CD14-positive monocyte (primary cell): ENCODE measurements around the gene ARHGAP10. TPM values are rescaled to one million over a fixed set of nuclear protein-coding genes. Genes with fewer than 3 reads are reported as not detected.

ENCODE experiments used
- DNase-seq, 3 donors: peaks; one replicate each; pipeline ENCODE4 v3.0.0-alpha.2; 2011 to 2022
- H2AFZ ChIP-seq: 2 replicates; pipeline ENCODE4 v1.6.0; 2012; ENCODE audit warnings: mild to moderate bottlenecking, low read depth, low read length, inconsistent platforms; ENCODE audit not compliant: insufficient read depth, poor library complexity, severe bottlenecking
- H3K27ac ChIP-seq, 2 donors: 1 replicate in 1 of 2; 2 replicates in 1 of 2; pipeline ENCODE4 v1.5.1; 2012 to 2013; ENCODE audit warnings: low read length in 2 of 2, control low read depth in 1 of 2, inconsistent platforms in 1 of 2, low read depth in 1 of 2, mild to moderate bottlenecking in 1 of 2
- H3K27me3 ChIP-seq, 2 donors: one replicate each; pipeline versions ENCODE4 v1.6.0 to v1.6.1; 2011 to 2013; ENCODE audit warnings: low read length in 2 of 2; ENCODE audit not compliant: control insufficient read depth in 2 of 2, insufficient read depth in 2 of 2
- H3K36me3 ChIP-seq, 2 donors: replicated peaks in 1 of 2; 1 replicate in 1 of 2; 2 replicates in 1 of 2; pipeline versions ENCODE4 v1.5.1 to v1.6.1; 2012 to 2013; ENCODE audit warnings: low read length in 2 of 2, control low read depth in 1 of 2, inconsistent platforms in 1 of 2, mild to moderate bottlenecking in 1 of 2; ENCODE audit not compliant: insufficient read depth in 2 of 2, control insufficient read depth in 1 of 2
- H3K4me1 ChIP-seq, 2 donors: 1 replicate in 1 of 2; 2 replicates in 1 of 2; pipeline versions ENCODE4 v1.5.1 to v1.6.1; 2012 to 2013; ENCODE audit warnings: low read length in 2 of 2, control low read depth in 1 of 2, inconsistent platforms in 1 of 2, mild to moderate bottlenecking in 1 of 2, moderate library complexity in 1 of 2; ENCODE audit not compliant: insufficient read depth in 2 of 2, control insufficient read depth in 1 of 2
- H3K4me2 ChIP-seq: replicated peaks from 2 replicates; pipeline ENCODE3; 2012; ENCODE audit warnings: low read length, moderate library complexity, mild to moderate bottlenecking; ENCODE audit not compliant: poor library complexity, severe bottlenecking; ENCODE audit errors: extremely low read depth
- H3K4me3 ChIP-seq, 3 experiments: fragments of 200-600 bp in 1 of 3; sonication (generic) in 1 of 3; replicated peaks in 1 of 3; 1 replicate in 2 of 3; 2 replicates in 1 of 3; pipeline ENCODE4 v1.5.1; 2011 to 2013; ENCODE audit warnings: low read length in 3 of 3, mild to moderate bottlenecking in 3 of 3, control low read depth in 2 of 3, low read depth in 2 of 3, inconsistent platforms in 1 of 3, moderate library complexity in 1 of 3
- H3K79me2 ChIP-seq: 2 replicates; pipeline ENCODE4 v1.6.0; 2012; ENCODE audit warnings: mild to moderate bottlenecking, control low read depth, inconsistent platforms, low read length, moderate library complexity; ENCODE audit not compliant: insufficient read depth
- H3K9ac ChIP-seq: 2 replicates; pipeline ENCODE4 v1.6.0; 2017; ENCODE audit warnings: low read length, mild to moderate bottlenecking; ENCODE audit not compliant: insufficient read depth, poor library complexity, severe bottlenecking
- H3K9me3 ChIP-seq, 2 donors: replicated peaks in 1 of 2; 1 replicate in 1 of 2; 2 replicates in 1 of 2; pipeline versions ENCODE4 v1.5.1 to v1.6.1; 2012 to 2013; ENCODE audit warnings: low read length in 2 of 2, control low read depth in 1 of 2; ENCODE audit not compliant: control insufficient read depth in 1 of 2, insufficient read depth in 1 of 2
- H4K20me1 ChIP-seq: 2 replicates; pipeline ENCODE4 v1.6.0; 2012; ENCODE audit warnings: mild to moderate bottlenecking, low read length, control low read depth, moderate library complexity; ENCODE audit not compliant: insufficient read depth
- H3K27ac Mint-ChIP-seq, 7 donors: one replicate each; pipeline ENCODE4 v1.8.0; 2020; ENCODE audit warnings: mild to moderate bottlenecking in 7 of 7, mixed read lengths in 7 of 7, moderate library complexity in 6 of 7, inconsistent platforms in 2 of 7
- H3K27me3 Mint-ChIP-seq, 3 donors: one replicate each; pipeline ENCODE4 v1.8.0; 2021 to 2022; ENCODE audit warnings: low read depth in 3 of 3, mild to moderate bottlenecking in 3 of 3, mixed read lengths in 3 of 3, moderate library complexity in 3 of 3, inconsistent platforms in 1 of 3
- H3K36me3 Mint-ChIP-seq, 2 donors: one replicate each; pipeline ENCODE4 v1.8.0; 2020; ENCODE audit warnings: mixed read lengths in 2 of 2, inconsistent platforms in 1 of 2, mild to moderate bottlenecking in 1 of 2
- H3K4me1 Mint-ChIP-seq: one replicate; pipeline ENCODE4 v1.8.0; 2020; ENCODE audit warnings: mild to moderate bottlenecking, mixed read lengths
- H3K4me3 Mint-ChIP-seq, 2 donors: one replicate each; pipeline ENCODE4 v1.8.0; 2020; ENCODE audit warnings: mild to moderate bottlenecking in 2 of 2, mixed read lengths in 2 of 2, moderate library complexity in 1 of 2
- H3K9me3 Mint-ChIP-seq, 7 donors: one replicate each; pipeline ENCODE4 v1.8.0; 2020 to 2022; ENCODE audit warnings: mixed read lengths in 7 of 7, mild to moderate bottlenecking in 6 of 7, moderate library complexity in 6 of 7, inconsistent platforms in 2 of 7
- CTCF ChIP-seq: fragments of 200-600 bp; IDR thresholded peaks from one replicate; pipeline ENCODE4 v1.8.0; 2022; ENCODE audit warnings: antibody characterized with exemption, mild to moderate bottlenecking
- WGBS: methylation state at CpG from one replicate; pipeline ENCODE4 v1.1.5; 2013; ENCODE audit warnings: missing lambda C conversion rate; ENCODE audit not compliant: insufficient coverage; 5-methylcytosine and 5-hydroxymethylcytosine counted together
- intact Hi-C, 2 donors: fragments of 100-400 bp; cut with micrococcal nuclease; formaldehyde crosslinking; loops; one replicate each; pipeline versions ENCODE4 v1.15.0 to v1.15.1; 2023
- polyA plus RNA-seq, 3 donors: library from polyadenylated mRNA; depleted of rRNA in 1 of 3; unstranded in 2 of 3; stranded (reverse) in 1 of 3; fragments of 300-500 nt in 2 of 3; fragments of >200 nt in 1 of 3; fragmentation: Illumina TruSeq in 2 of 3; gene quantifications; 1 replicate in 2 of 3; 2 replicates in 1 of 3; pipeline ENCODE4 v1.2.3, GENCODE V29; 2012 to 2021

The ARHGAP10 gene
- polyA plus RNA-seq, 3 donors, result 1.7 to 4.3 (median 3.0) TPM

- no peak overlapping the region for H3K4me3 ChIP-seq
- no peaks in the 10 kb centered on the region for H3K27me3 Mint-ChIP-seq
- no peak overlapping the region for H3K9ac ChIP-seq
- no peak overlapping the region for H3K4me3 Mint-ChIP-seq
- peaks cover 0 to 2% of the 10 kb centered on the region in 2 donors for H3K36me3 Mint-ChIP-seq
- no peaks in the 10 kb centered on the region for H3K36me3 ChIP-seq
- H4K20me1 ChIP-seq, result no peaks in the 10 kb centered on the region
- no peak overlapping the region for H3K4me2 ChIP-seq
- 0% methylated on average over 1 of the region's 2 CpGs for WGBS
- peaks cover 0 to 8% (median 2%) of the 10 kb centered on the region in 7 donors for H3K9me3 Mint-ChIP-seq
- no peak overlapping the region for H2AFZ ChIP-seq
- no peak overlapping the region for H3K27ac ChIP-seq
- TF ChIP-seq CTCF, result no peak
- peaks cover 0 to 5% of the 10 kb centered on the region in 2 donors for H3K9me3 ChIP-seq
- H3K27ac Mint-ChIP-seq, result peak overlapping the region in 1 of 7 donors; percentile 70
- DNase-seq, result peak in 2 of 3 donors; percentile 5 to 14
- H3K4me1 Mint-ChIP-seq, result peaks cover 10% of the 10 kb centered on the region
- intact Hi-C loops, result no loop called here
- H3K27me3 ChIP-seq, result no peaks in the 10 kb centered on the region
- H3K4me1 ChIP-seq, result peaks cover 8 to 11% of the 10 kb centered on the region in 2 donors
- H3K79me2 ChIP-seq, result no peaks in the 10 kb centered on the region
Observed at GRCh38 chr4:148015058-148015457, 283.2 kb downstream of the ARHGAP10 start.

DNA sequence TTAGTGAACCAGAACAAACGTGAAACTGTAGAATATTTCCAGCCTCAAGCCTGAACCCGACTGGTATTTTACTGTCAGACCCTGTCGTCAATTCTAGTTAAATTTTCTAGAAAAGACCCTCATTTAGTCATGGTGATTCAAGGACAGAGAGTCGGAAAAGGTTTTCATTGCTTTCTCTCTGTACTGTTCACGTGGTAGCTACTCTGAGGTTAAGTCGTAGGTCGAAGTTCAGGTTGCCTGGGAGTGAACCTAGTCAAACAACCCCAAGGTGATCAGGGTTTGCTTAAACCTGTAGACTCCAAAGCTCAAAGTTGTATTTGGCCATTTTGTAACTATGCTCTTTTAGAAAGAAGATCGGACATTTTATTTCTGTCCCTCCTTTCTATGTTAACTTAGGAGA, 283.6 kb downstream of the ARHGAP10 start:
- Histone ChIP-seq H3K4me1 (peaks cover 8 to 11% of the 10 kb centered on the region in 2 donors), H3K4me2 (no peak overlapping the region), H3K36me3 (no peaks in the 10 kb centered on the region), H3K27ac (no peak overlapping the region), H3K79me2 (no peaks in the 10 kb centered on the region), H3K4me3 (no peak overlapping the region), H4K20me1 (no peaks in the 10 kb centered on the region), H3K27me3 (no peaks in the 10 kb centered on the region), H3K9ac (no peak overlapping the region), H2AFZ (no peak overlapping the region), H3K9me3 (peaks cover 0 to 5% of the 10 kb centered on the region in 2 donors)
- 92% methylated on average over 6 of the region's 8 CpGs for WGBS
- Mint-ChIP-seq H3K27me3 (no peaks in the 10 kb centered on the region), H3K9me3 (peaks cover 0 to 8% (median 2%) of the 10 kb centered on the region in 7 donors), H3K4me3 (no peak overlapping the region), H3K4me1 (peaks cover 10% of the 10 kb centered on the region), H3K27ac (no peak overlapping the region), H3K36me3 (peaks cover 0 to 2% of the 10 kb centered on the region in 2 donors)
- intact Hi-C loops, result no loop called here
- TF ChIP-seq CTCF, result no peak
- no peak for DNase-seq
